Upper lobe of right lung (tissue), 1 donor: ENCODE results near the gene ASPM. TPM values are rescaled to one million over a fixed set of nuclear protein-coding genes. Genes with fewer than 3 reads are reported as not detected.

ENCODE experiments used
- ATAC-seq: fragments of 200-7000 bp; cut with Tn5 transposase; one replicate; pipeline ENCODE4 v1.9.1; 2020; ENCODE audit warnings: mild to moderate bottlenecking, moderate library complexity
- DNase-seq: peaks from one replicate; pipeline ENCODE4 v3.0.0-alpha.2; 2020
- H3K27ac ChIP-seq: fragments of 200-600 bp; one replicate; pipeline ENCODE4 v1.8.0; 2022
- H3K27me3 ChIP-seq: fragments of 200-600 bp; one replicate; pipeline ENCODE4 v1.8.0; 2022; ENCODE audit warnings: mild to moderate bottlenecking
- H3K36me3 ChIP-seq: fragments of 200-600 bp; one replicate; pipeline ENCODE4 v1.8.0; 2022
- H3K4me1 ChIP-seq: fragments of 200-600 bp; one replicate; pipeline ENCODE4 v1.8.0; 2022
- H3K4me3 ChIP-seq: fragments of 200-600 bp; one replicate; pipeline ENCODE4 v1.8.0; 2022; ENCODE audit warnings: mild to moderate bottlenecking
- H3K9me3 ChIP-seq: fragments of 200-600 bp; one replicate; pipeline ENCODE4 v1.8.0; 2022
- intact Hi-C: fragments of 100-400 bp; cut with DNase I; formaldehyde crosslinking; loops from one replicate; pipeline ENCODE4 v1.11.0; 2022
- total RNA-seq: library from RNA; stranded (reverse); fragmentation: NEBNext Ultra II Directional; extraction: Animal tissue kit (Norgen Biotek cat#: 25700); gene quantifications from one replicate; pipeline ENCODE4 v1.2.1, GENCODE V29; 2021
- TF ChIP-seq, protein P1 (sequence below): fragments of 200-600 bp; IDR thresholded peaks from one replicate; pipeline ENCODE4 v1.8.0; 2022; ENCODE audit warnings: antibody characterized with exemption
- donor health status: DM: no; HTN: yes; CAD: no; lungs with severe emphysema.

ASPM gene
- total RNA-seq, 1 donor from 2014 or later, result 0.46 TPM

DNA sequence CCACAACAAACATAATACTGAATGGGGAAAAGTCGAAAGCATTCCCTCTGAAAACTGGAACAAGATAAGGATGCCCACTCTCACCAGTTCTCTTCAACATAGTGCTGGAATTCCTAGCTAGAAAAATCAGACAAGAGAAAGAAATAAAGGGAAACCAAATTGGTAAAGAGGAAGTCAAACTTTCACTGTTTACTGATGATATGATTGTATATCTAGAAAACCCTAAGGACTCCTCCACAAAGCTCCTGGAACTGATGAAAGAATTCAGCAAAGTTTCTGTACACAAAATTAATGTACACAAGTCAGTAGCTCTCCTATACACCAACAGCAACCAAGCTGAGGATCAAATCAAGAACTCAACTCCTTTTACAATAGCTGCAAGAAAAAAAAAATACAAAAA, 72.5 kb downstream of the ASPM start:
- ATAC-seq (no peak), DNase-seq (no peak)
- TF ChIP-seq, protein P1, sequence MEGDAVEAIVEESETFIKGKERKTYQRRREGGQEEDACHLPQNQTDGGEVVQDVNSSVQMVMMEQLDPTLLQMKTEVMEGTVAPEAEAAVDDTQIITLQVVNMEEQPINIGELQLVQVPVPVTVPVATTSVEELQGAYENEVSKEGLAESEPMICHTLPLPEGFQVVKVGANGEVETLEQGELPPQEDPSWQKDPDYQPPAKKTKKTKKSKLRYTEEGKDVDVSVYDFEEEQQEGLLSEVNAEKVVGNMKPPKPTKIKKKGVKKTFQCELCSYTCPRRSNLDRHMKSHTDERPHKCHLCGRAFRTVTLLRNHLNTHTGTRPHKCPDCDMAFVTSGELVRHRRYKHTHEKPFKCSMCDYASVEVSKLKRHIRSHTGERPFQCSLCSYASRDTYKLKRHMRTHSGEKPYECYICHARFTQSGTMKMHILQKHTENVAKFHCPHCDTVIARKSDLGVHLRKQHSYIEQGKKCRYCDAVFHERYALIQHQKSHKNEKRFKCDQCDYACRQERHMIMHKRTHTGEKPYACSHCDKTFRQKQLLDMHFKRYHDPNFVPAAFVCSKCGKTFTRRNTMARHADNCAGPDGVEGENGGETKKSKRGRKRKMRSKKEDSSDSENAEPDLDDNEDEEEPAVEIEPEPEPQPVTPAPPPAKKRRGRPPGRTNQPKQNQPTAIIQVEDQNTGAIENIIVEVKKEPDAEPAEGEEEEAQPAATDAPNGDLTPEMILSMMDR, result no peak
- H3K9me3 ChIP-seq, result no peaks in the 10 kb centered on the region
- H3K36me3 ChIP-seq, result no peaks in the 10 kb centered on the region
- no peaks in the 10 kb centered on the region for H3K27me3 ChIP-seq
- no peaks in the 10 kb centered on the region for H3K4me1 ChIP-seq
- H3K27ac ChIP-seq, result no peak overlapping the region
- no peak overlapping the region for H3K4me3 ChIP-seq
- intact Hi-C loops, result no loop called here

DNA sequence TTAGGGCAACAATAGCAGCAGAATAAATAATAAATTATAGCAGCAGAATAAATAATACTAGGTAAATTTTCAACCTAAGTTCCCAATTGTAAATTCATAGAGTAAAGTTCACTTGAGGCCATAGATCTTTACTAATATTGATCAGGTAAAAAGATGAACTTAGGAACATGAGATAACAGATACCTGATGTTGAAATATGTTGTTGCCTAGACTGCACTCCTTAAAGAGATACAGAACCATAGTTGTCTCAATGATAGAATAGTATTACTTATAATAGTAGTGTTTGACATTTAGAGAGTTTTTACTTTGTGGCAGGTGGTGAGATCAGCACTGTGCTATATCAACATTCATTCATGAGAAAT, 79.0 kb downstream of the ASPM start:
- Histone ChIP-seq H3K27me3 (no peaks in the 10 kb centered on the region), H3K4me3 (no peak overlapping the region), H3K36me3 (no peaks in the 10 kb centered on the region), H3K9me3 (no peaks in the 10 kb centered on the region), H3K4me1 (no peaks in the 10 kb centered on the region), H3K27ac (no peak overlapping the region)
- TF ChIP-seq, protein P1, result no peak
- intact Hi-C loops, result no loop called here
- no peak for DNase-seq
- no peak for ATAC-seq

GRCh38 chr1:197066719-197067456, 79.6 kb downstream of the ASPM start, which contains the start of gene F13B:
Gene F13B (minus strand): TSS chr1:197067260. CDS start chr1:197067223, 37 bp downstream.
- intact Hi-C loops, result no loop called here
- TF ChIP-seq, protein P1, result no peak
- Histone ChIP-seq H3K27ac (no peak within 1 kb of the TSS), H3K4me3 (no peak within 1 kb of the TSS), H3K36me3 (no peaks in the 10 kb centered on the region), H3K4me1 (no peaks in the 10 kb centered on the region), H3K9me3 (no peaks in the 10 kb centered on the region), H3K27me3 (no peaks in the 10 kb centered on the region)
- ATAC-seq, result no peak
- DNase-seq, result no peak

DNA sequence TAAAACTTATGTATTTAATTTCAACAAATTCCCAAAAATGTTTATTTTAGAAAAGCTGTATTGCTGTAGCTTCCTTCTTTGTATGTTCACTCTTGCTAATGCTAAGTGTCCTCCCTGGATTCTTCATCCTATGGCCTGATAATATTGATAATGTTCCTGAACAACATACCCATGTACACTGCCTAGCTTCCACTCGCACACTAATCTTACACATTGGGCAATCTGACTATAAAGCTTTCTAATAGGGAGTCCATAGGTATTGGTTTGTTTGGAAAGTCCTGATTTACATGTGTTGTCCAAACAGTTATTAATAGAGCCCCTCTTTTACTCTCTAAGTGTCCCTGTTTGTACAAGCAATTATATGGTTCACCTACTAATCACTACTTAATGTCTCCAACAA, 80.2 kb downstream of the ASPM start:
- DNase-seq (no peak), ATAC-seq (no peak)
- intact Hi-C loops, result no loop called here
- H3K4me3 ChIP-seq, result no peak overlapping the region
- TF ChIP-seq, protein P1, result no peak
- no peaks in the 10 kb centered on the region for H3K9me3 ChIP-seq
- no peak overlapping the region for H3K27ac ChIP-seq
- H3K4me1 ChIP-seq, result no peaks in the 10 kb centered on the region
- no peaks in the 10 kb centered on the region for H3K36me3 ChIP-seq
- no peaks in the 10 kb centered on the region for H3K27me3 ChIP-seq

GRCh38 chr1:197065559-197065958, 80.9 kb downstream of the ASPM start:
- DNase-seq (no peak), ATAC-seq (no peak)
- no peaks in the 10 kb centered on the region for H3K27me3 ChIP-seq
- no peak overlapping the region for H3K4me3 ChIP-seq
- TF ChIP-seq, protein P1, result no peak
- H3K27ac ChIP-seq, result no peak overlapping the region
- H3K9me3 ChIP-seq, result no peaks in the 10 kb centered on the region
- intact Hi-C loops, result no loop called here
- H3K36me3 ChIP-seq, result no peaks in the 10 kb centered on the region
- H3K4me1 ChIP-seq, result no peaks in the 10 kb centered on the region
